ENCODE results near the gene GALNT14.

GALNT14 gene

GRCh38 chr2:31083234-31083993 is 54.8 kb downstream of the GALNT14 start:
- no peak for DNase-seq

- no peak for DNase-seq
Observed at GRCh38 chr2:31082002-31082401, 56.2 kb downstream of the GALNT14 start.

- no peak for DNase-seq
Observed at GRCh38 chr2:31081492-31081891, 56.7 kb downstream of the GALNT14 start.

- no peak for DNase-seq
Observed at GRCh38 chr2:31080361-31080760, 57.9 kb downstream of the GALNT14 start.

- DNase-seq: no peak
Observed at GRCh38 chr2:31079665-31080064, 58.6 kb downstream of the GALNT14 start.

GRCh38 chr2:31078579-31079105 is 59.6 kb downstream of the GALNT14 start:
- no peak for DNase-seq

- no peak for DNase-seq
Observed at GRCh38 chr2:31078011-31078410, 60.2 kb downstream of the GALNT14 start.

- DNase-seq: no peak
Observed at GRCh38 chr2:31075941-31076590, 62.2 kb downstream of the GALNT14 start.

GRCh38 chr2:31075431-31075830 is 62.8 kb downstream of the GALNT14 start:
- DNase-seq: no peak

GRCh38 chr2:31071741-31072140 is 66.5 kb downstream of the GALNT14 start:
- no peak for DNase-seq

- DNase-seq: no peak
Observed at GRCh38 chr2:31070339-31071125, 67.7 kb downstream of the GALNT14 start.

GRCh38 chr2:31069643-31070325 is 68.5 kb downstream of the GALNT14 start:
- no peak for DNase-seq

GRCh38 chr2:31067259-31067658 is 71.0 kb downstream of the GALNT14 start:
- no peak for DNase-seq

- no peak for DNase-seq
Observed at GRCh38 chr2:31066551-31066950, 71.7 kb downstream of the GALNT14 start.

GRCh38 chr2:31066086-31066485 is 72.2 kb downstream of the GALNT14 start:
- no peak for DNase-seq

GRCh38 chr2:31065356-31065755 is 72.9 kb downstream of the GALNT14 start:
- DNase-seq: no peak

- no peak for DNase-seq
Observed at GRCh38 chr2:31060397-31060796, 77.8 kb downstream of the GALNT14 start.

- no peak for DNase-seq
Observed at GRCh38 chr2:31058096-31059035, 79.9 kb downstream of the GALNT14 start.

GRCh38 chr2:31057691-31058090 is 80.5 kb downstream of the GALNT14 start:
- no peak for DNase-seq

- DNase-seq: no peak
Observed at GRCh38 chr2:31055938-31056337, 82.3 kb downstream of the GALNT14 start.

- no peak for DNase-seq
Observed at GRCh38 chr2:31054842-31055388, 83.3 kb downstream of the GALNT14 start.
